ENCODE measurements around the gene INPP5A.

GRCh38 chr10:132701099-132701845, 163.7 kb downstream of the INPP5A start:
- TF ChIP-seq CTCF (IDR thresholded peaks at IDR 0.05), result no peak
- TF ChIP-seq POLR2AphosphoS5 (IDR thresholded peaks at IDR 0.05), result no peak

All from upper lobe of left lung (tissue), 4 donors.